ENCODE measurements around the gene SLC25A10. TPM values are rescaled to one million over a fixed set of nuclear protein-coding genes. Genes with fewer than 3 reads are reported as not detected.

SLC25A10 gene
- total and polyA plus RNA-seq, 2 donors (not counting 3 experiments of a cell fraction or from before 2014, with no cell fraction given), result 16.7 to 17.2 TPM

DNA sequence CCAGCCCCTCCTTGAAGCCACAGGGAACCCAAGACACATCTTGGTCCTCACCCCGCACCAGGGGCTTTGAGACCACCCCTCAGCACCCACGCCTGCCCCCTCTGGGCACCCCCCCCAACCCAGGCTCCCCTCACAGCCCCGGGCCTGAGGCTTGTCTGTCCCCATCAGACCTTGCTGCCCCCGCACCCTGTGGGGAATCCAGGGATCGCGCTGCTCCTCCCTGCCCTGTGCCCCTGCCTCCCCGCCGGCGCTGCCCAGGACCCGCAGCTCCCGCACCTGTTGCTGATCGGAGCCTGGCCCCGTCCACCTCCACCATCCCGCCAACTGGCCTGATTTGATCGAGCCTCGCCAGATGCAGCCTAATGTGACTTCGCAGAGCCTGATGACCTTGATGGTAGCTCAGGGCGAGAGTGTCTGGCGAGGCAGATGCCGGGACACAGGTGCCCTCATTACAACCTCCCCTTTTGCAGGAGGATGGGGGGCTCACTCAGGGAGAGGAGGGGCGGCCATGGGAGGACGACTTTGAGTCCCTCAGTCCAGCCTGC is 29.0 kb downstream of the SLC25A10 start:
- Histone ChIP-seq H4K20me1 (replicated peaks; ENCODE audit: control insufficient read depth, extremely low read depth, insufficient read depth, low read length) (no peaks in the 10 kb centered on the region), H3K4me1 (ENCODE audit: control insufficient read depth, extremely low read depth, insufficient read depth, low read length) (peaks cover 4% of the 10 kb centered on the region), H3K4me2 (ENCODE audit: insufficient read depth, low read length) (no peak overlapping the region), H3K27me3 (ENCODE audit: control insufficient read depth in 2 of 2, insufficient read depth in 2 of 2, low read length in 2 of 2) (no peaks in the 10 kb centered on the region), H3K9me1 (replicated peaks; ENCODE audit: control insufficient read depth, extremely low read depth, insufficient read depth, low read length) (no peaks in the 10 kb centered on the region), H3K27ac (ENCODE audit: insufficient read depth, low read depth, low read length) (no peak overlapping the region), H3K79me2 (ENCODE audit: control insufficient read depth, insufficient read depth, low read length) (no peaks in the 10 kb centered on the region), H3K9me3 (replicated peaks; ENCODE audit: control insufficient read depth, insufficient read depth, low read length) (no peaks in the 10 kb centered on the region), H3K4me3 (replicated peaks in 1 of 3; ENCODE audit: insufficient read depth in 1 of 3, low read depth in 1 of 3, low read length in 3 of 3) (no peak overlapping the region), H3K36me3 (ENCODE audit: control insufficient read depth in 2 of 2, extremely low read depth in 1 of 2, insufficient read depth in 2 of 2, low read length in 2 of 2) (no peaks in the 10 kb centered on the region), H3K9ac (replicated peaks; ENCODE audit: extremely low read depth, insufficient read depth, low read length) (no peak overlapping the region), H2AFZ (ENCODE audit: low read depth, low read length) (no peak overlapping the region)
- dilution Hi-C loops (cut with MboI; ENCODE audit: extremely low pct_ligation_motif_present, low sequenced_read_pairs), result no loop called here
- intact Hi-C loops (cut with micrococcal nuclease), result no loop called here
- no TSS peak for BruUV-seq (replicated peaks)
- POLR2A ChIA-PET, result no interaction called here
- DNase-seq (ENCODE audit: low read depth, low spot score) (no peak), FAIRE-seq (no peak)
- TF ChIP-seq POLR2AphosphoS5 (IDR thresholded peaks at IDR 0.05; ENCODE audit: insufficient read depth, low read depth, low read length) (no peak), POLR2A (IDR thresholded peaks at IDR 0.05; ENCODE audit: low read depth, low read length) (no peak), FOS (IDR thresholded peaks at IDR 0.05; ENCODE audit: borderline replicate concordance, insufficient read depth, low read length) (no peak), GATA2 (IDR thresholded peaks at IDR 0.05; ENCODE audit: insufficient read depth, insufficient read length, low read depth, low read length) (no peak), JUN (IDR thresholded peaks at IDR 0.05; ENCODE audit: borderline replicate concordance, insufficient read depth, insufficient read length, low read depth) (no peak), EZH2 (IDR thresholded peaks at IDR 0.05; ENCODE audit: borderline replicate concordance, low read depth, low read length, severe bottlenecking) (no peak), MYC (IDR thresholded peaks at IDR 0.05; ENCODE audit: low read depth, low read length) (no peak)
- TF ChIP-seq, protein P1, sequence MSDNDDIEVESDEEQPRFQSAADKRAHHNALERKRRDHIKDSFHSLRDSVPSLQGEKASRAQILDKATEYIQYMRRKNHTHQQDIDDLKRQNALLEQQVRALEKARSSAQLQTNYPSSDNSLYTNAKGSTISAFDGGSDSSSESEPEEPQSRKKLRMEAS (IDR thresholded peaks at IDR 0.05; ENCODE audit: insufficient read depth, insufficient read length), result no peak
- TF ChIP-seq, protein P2, sequence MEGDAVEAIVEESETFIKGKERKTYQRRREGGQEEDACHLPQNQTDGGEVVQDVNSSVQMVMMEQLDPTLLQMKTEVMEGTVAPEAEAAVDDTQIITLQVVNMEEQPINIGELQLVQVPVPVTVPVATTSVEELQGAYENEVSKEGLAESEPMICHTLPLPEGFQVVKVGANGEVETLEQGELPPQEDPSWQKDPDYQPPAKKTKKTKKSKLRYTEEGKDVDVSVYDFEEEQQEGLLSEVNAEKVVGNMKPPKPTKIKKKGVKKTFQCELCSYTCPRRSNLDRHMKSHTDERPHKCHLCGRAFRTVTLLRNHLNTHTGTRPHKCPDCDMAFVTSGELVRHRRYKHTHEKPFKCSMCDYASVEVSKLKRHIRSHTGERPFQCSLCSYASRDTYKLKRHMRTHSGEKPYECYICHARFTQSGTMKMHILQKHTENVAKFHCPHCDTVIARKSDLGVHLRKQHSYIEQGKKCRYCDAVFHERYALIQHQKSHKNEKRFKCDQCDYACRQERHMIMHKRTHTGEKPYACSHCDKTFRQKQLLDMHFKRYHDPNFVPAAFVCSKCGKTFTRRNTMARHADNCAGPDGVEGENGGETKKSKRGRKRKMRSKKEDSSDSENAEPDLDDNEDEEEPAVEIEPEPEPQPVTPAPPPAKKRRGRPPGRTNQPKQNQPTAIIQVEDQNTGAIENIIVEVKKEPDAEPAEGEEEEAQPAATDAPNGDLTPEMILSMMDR (IDR thresholded peaks at IDR 0.05; ENCODE audit: extremely low read depth in 1 of 2, insufficient read depth in 1 of 2, low read depth in 1 of 2, low read length in 2 of 2), result no peak
- CTCF ChIA-PET, result interaction anchor here (1.0 kb wide), 1 partner anchor 10 kb away, joined by 4 read pairs; no protein-coding TSS in a partner anchor
